ENCODE results near the gene UBE2B.

DNA sequence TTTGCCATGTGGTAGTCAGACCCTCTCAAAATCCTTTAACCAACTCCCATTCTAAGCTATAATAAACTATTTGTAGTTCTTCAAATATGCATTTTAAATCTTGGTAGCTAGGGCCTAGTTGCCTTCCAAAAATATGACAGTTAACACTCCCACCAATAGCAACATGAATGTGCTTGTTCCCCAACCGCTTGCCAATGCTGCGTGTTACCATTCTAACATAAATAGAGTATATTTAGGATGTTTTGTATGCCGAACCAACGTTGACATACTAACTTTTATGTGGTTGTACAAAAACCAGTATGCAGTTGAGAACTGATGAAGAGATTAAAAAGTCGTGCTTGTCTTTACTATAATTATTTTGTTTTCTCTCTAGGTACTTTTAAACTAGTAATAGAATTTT is 9.0 kb downstream of the UBE2B start:
- no peak for TF ChIP-seq CHD2 (IDR thresholded peaks at IDR 0.05; ENCODE audit: low read length, partially characterized antibody)
- TF ChIP-seq SIN3A (IDR thresholded peaks at IDR 0.05; ENCODE audit: borderline replicate concordance, low read depth, low read length), result no peak
- TF ChIP-seq, protein P1, sequence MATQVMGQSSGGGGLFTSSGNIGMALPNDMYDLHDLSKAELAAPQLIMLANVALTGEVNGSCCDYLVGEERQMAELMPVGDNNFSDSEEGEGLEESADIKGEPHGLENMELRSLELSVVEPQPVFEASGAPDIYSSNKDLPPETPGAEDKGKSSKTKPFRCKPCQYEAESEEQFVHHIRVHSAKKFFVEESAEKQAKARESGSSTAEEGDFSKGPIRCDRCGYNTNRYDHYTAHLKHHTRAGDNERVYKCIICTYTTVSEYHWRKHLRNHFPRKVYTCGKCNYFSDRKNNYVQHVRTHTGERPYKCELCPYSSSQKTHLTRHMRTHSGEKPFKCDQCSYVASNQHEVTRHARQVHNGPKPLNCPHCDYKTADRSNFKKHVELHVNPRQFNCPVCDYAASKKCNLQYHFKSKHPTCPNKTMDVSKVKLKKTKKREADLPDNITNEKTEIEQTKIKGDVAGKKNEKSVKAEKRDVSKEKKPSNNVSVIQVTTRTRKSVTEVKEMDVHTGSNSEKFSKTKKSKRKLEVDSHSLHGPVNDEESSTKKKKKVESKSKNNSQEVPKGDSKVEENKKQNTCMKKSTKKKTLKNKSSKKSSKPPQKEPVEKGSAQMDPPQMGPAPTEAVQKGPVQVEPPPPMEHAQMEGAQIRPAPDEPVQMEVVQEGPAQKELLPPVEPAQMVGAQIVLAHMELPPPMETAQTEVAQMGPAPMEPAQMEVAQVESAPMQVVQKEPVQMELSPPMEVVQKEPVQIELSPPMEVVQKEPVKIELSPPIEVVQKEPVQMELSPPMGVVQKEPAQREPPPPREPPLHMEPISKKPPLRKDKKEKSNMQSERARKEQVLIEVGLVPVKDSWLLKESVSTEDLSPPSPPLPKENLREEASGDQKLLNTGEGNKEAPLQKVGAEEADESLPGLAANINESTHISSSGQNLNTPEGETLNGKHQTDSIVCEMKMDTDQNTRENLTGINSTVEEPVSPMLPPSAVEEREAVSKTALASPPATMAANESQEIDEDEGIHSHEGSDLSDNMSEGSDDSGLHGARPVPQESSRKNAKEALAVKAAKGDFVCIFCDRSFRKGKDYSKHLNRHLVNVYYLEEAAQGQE (IDR thresholded peaks at IDR 0.05; ENCODE audit: low read depth, low read length), result no peak
- TF ChIP-seq, protein P2, sequence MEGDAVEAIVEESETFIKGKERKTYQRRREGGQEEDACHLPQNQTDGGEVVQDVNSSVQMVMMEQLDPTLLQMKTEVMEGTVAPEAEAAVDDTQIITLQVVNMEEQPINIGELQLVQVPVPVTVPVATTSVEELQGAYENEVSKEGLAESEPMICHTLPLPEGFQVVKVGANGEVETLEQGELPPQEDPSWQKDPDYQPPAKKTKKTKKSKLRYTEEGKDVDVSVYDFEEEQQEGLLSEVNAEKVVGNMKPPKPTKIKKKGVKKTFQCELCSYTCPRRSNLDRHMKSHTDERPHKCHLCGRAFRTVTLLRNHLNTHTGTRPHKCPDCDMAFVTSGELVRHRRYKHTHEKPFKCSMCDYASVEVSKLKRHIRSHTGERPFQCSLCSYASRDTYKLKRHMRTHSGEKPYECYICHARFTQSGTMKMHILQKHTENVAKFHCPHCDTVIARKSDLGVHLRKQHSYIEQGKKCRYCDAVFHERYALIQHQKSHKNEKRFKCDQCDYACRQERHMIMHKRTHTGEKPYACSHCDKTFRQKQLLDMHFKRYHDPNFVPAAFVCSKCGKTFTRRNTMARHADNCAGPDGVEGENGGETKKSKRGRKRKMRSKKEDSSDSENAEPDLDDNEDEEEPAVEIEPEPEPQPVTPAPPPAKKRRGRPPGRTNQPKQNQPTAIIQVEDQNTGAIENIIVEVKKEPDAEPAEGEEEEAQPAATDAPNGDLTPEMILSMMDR (IDR thresholded peaks at IDR 0.05), result no peak
- TF ChIP-seq RXRA (IDR thresholded peaks at IDR 0.05; ENCODE audit: borderline replicate concordance, low read depth), result no peak
- TF ChIP-seq ZBTB33 (IDR thresholded peaks at IDR 0.05; ENCODE audit: borderline replicate concordance, low read depth), result no peak
- TF ChIP-seq JUND (IDR thresholded peaks at IDR 0.05), result no peak
- no peak for TF ChIP-seq FOXM1 (IDR thresholded peaks at IDR 0.05; ENCODE audit: low read depth)
- no peak for TF ChIP-seq TCF12 (IDR thresholded peaks at IDR 0.05)
